IMR-90 (cell line): ENCODE data around the gene HMCN1. TPM values are rescaled to one million over a fixed set of nuclear protein-coding genes. Genes with fewer than 3 reads are reported as not detected.

Experiments used
- ATAC-seq: fragments of 200-7000 bp; cut with Tn5 transposase; 2 replicates; pipeline ENCODE4 v1.9.1; 2020; ENCODE audit warnings: low read depth, mild to moderate bottlenecking, moderate library complexity
- BruUV-seq: library from RNA; stranded (reverse); fragments of 400-500 nt; replicated peaks from 2 replicates; lab custom pipeline; 2021; lab: Mats Ljungman, UMichigan
- CTCF ChIA-PET: fragments of 300-600 bp; formaldehyde crosslinking; extraction: SDS; loops from one replicate; lab custom pipeline; 2021; ENCODE audit warnings: antibody characterized with exemption; lab: Yijun Ruan, JAX
- POLR2A ChIA-PET: fragments of 300-600 bp; sonication (Branson Sonifier 250); formaldehyde crosslinking; loops from one replicate; lab custom pipeline; 2022; ENCODE audit warnings: antibody characterized with exemption; ENCODE audit not compliant: unreplicated experiment; lab: Charles Lee
- DNase-seq: peaks from one replicate; pipeline ENCODE4 v3.0.0; 2013
- H2AFZ ChIP-seq: replicated peaks from 2 replicates; pipeline ENCODE3; 2013; ENCODE audit warnings: low read length, mild to moderate bottlenecking; ENCODE audit not compliant: poor library complexity
- H2AK5ac ChIP-seq: 2 replicates; pipeline ENCODE4 v1.6.1; 2013; ENCODE audit warnings: low read depth, low read length, inconsistent platforms
- H2AK9ac ChIP-seq: replicated peaks from 2 replicates; pipeline ENCODE3; 2013; ENCODE audit warnings: mild to moderate bottlenecking, low read depth, low read length, moderate library complexity; ENCODE audit not compliant: poor library complexity
- H2BK120ac ChIP-seq: 2 replicates; pipeline ENCODE4 v1.6.1; 2013; ENCODE audit warnings: low read depth, low read length, inconsistent platforms
- H2BK15ac ChIP-seq: 3 replicates; pipeline ENCODE4 v1.6.1; 2013; ENCODE audit warnings: low read depth, low read length, inconsistent platforms
- H2BK20ac ChIP-seq: 2 replicates; pipeline ENCODE4 v1.6.1; 2013; ENCODE audit warnings: low read depth, mild to moderate bottlenecking, inconsistent platforms, low read length, moderate library complexity
- H2BK5ac ChIP-seq: 2 replicates; pipeline ENCODE4 v1.6.1; 2013; ENCODE audit warnings: mild to moderate bottlenecking, low read depth, low read length, inconsistent platforms; ENCODE audit not compliant: poor library complexity, severe bottlenecking
- H3K14ac ChIP-seq: replicated peaks from 2 replicates; pipeline ENCODE4 v1.6.1; 2013; ENCODE audit warnings: low read depth, low read length, inconsistent platforms
- H3K18ac ChIP-seq: 2 replicates; pipeline ENCODE4 v1.6.1; 2013; ENCODE audit warnings: low read depth, low read length, control low read depth
- H3K23ac ChIP-seq: 2 replicates; pipeline ENCODE4 v1.6.1; 2013; ENCODE audit warnings: low read depth, low read length, inconsistent platforms
- H3K27ac ChIP-seq: 2 replicates; pipeline ENCODE4 v1.5.1; 2013; ENCODE audit warnings: mild to moderate bottlenecking, control low read depth, low read length; ENCODE audit not compliant: insufficient read depth
- H3K27me3 ChIP-seq: 2 replicates; pipeline ENCODE4 v1.6.1; 2013; ENCODE audit warnings: low read length; ENCODE audit not compliant: control insufficient read depth, insufficient read depth
- H3K36me3 ChIP-seq: 2 replicates; pipeline ENCODE4 v1.6.1; 2013; ENCODE audit warnings: low read length, mixed read lengths; ENCODE audit not compliant: control insufficient read depth, insufficient read depth
- H3K4ac ChIP-seq: 2 replicates; pipeline ENCODE4 v1.6.1; 2013; ENCODE audit warnings: low read depth, low read length, inconsistent platforms
- H3K4me1 ChIP-seq: 2 replicates; pipeline ENCODE4 v1.6.1; 2013; ENCODE audit warnings: low read length, mixed read lengths; ENCODE audit not compliant: control insufficient read depth, insufficient read depth
- H3K4me2 ChIP-seq: 2 replicates; pipeline ENCODE4 v1.6.1; 2013; ENCODE audit warnings: low read depth, mild to moderate bottlenecking, control low read depth, low read length, moderate library complexity
- H3K4me3 ChIP-seq: 2 replicates; pipeline ENCODE4 v1.5.1; 2013; ENCODE audit warnings: low read depth, mild to moderate bottlenecking, control low read depth, low read length, moderate library complexity; ENCODE audit not compliant: insufficient read depth
- H3K56ac ChIP-seq: 2 replicates; pipeline ENCODE4 v1.6.1; 2013; ENCODE audit warnings: low read length, inconsistent platforms; ENCODE audit not compliant: insufficient read depth; ENCODE audit errors: extremely low read depth
- H3K79me1 ChIP-seq, 2 experiments: 2 replicates each; pipeline ENCODE4 v1.6.1; 2013; ENCODE audit warnings: low read length in 2 of 2, inconsistent platforms in 1 of 2, low read depth in 1 of 2
- H3K9ac ChIP-seq: 2 replicates; pipeline ENCODE4 v1.6.1; 2013; ENCODE audit warnings: low read depth, low read length, control low read depth
- H3K9me1 ChIP-seq: 2 replicates; pipeline ENCODE4 v1.6.1; 2013; ENCODE audit warnings: low read length, inconsistent platforms; ENCODE audit not compliant: insufficient read depth
- H3K9me3 ChIP-seq: 2 replicates; pipeline ENCODE4 v1.6.1; 2013; ENCODE audit warnings: low read length; ENCODE audit not compliant: control insufficient read depth, insufficient read depth
- H4K20me1 ChIP-seq: 2 replicates; pipeline ENCODE4 v1.6.1; 2013; ENCODE audit warnings: low read length, inconsistent platforms; ENCODE audit not compliant: insufficient read depth
- H4K5ac ChIP-seq: 2 replicates; pipeline ENCODE4 v1.6.1; 2013; ENCODE audit warnings: mild to moderate bottlenecking, low read depth, low read length, control low read depth
- H4K8ac ChIP-seq, 2 experiments: 2 replicates each; pipeline ENCODE4 v1.6.1; 2013; ENCODE audit warnings: low read depth in 2 of 2, low read length in 2 of 2, control low read depth in 1 of 2, inconsistent platforms in 1 of 2
- H4K91ac ChIP-seq: 2 replicates; pipeline ENCODE4 v1.6.1; 2013; ENCODE audit warnings: low read depth, low read length, inconsistent platforms; ENCODE audit not compliant: insufficient read depth
- BHLHE40 ChIP-seq: fragments of 150-350 bp; IDR thresholded peaks from 2 replicates; pipeline ENCODE4 v1.6.1; 2016; ENCODE audit warnings: mild to moderate bottlenecking, low read depth, low read length
- CEBPB ChIP-seq: IDR thresholded peaks from 2 replicates; pipeline ENCODE4 v1.6.1; 2012; ENCODE audit warnings: low read depth, low read length, improper control_type of control experiment
- CHD1 ChIP-seq: IDR thresholded peaks from 2 replicates; pipeline ENCODE4 v1.6.1; 2012; ENCODE audit warnings: low read depth, low read length, improper control_type of control experiment
- FOS ChIP-seq: fragments of 150-350 bp; IDR thresholded peaks from 2 replicates; pipeline ENCODE4 v1.6.1; 2016; ENCODE audit warnings: low read depth, low read length
- MAFK ChIP-seq: IDR thresholded peaks from 2 replicates; pipeline ENCODE4 v1.6.1; 2012; ENCODE audit warnings: low read depth, low read length, improper control_type of control experiment
- MAZ ChIP-seq: IDR thresholded peaks from 2 replicates; pipeline ENCODE4 v1.6.1; 2012; ENCODE audit warnings: low read depth, mild to moderate bottlenecking, low read length, improper control_type of control experiment, moderate library complexity, borderline replicate concordance
- MXI1 ChIP-seq: IDR thresholded peaks from 2 replicates; pipeline ENCODE4 v1.6.1; 2012; ENCODE audit warnings: low read depth, mild to moderate bottlenecking, low read length, moderate library complexity, borderline replicate concordance
- NFE2L2 ChIP-seq: fragments of 150-350 bp; IDR thresholded peaks from 2 replicates; pipeline ENCODE4 v1.6.1; 2016; ENCODE audit warnings: low read depth, mild to moderate bottlenecking, low read length
- POLR2A ChIP-seq: IDR thresholded peaks from 2 replicates; pipeline ENCODE4 v1.6.1; 2012; ENCODE audit warnings: mild to moderate bottlenecking, low read depth, low read length
- RAD21 ChIP-seq: IDR thresholded peaks from 2 replicates; pipeline ENCODE4 v1.6.1; 2012; ENCODE audit warnings: low read length, improper control_type of control experiment
- RCOR1 ChIP-seq: IDR thresholded peaks from 2 replicates; pipeline ENCODE4 v1.6.1; 2012; ENCODE audit warnings: mild to moderate bottlenecking, low read length, improper control_type of control experiment; ENCODE audit not compliant: insufficient replicate concordance
- RFX5 ChIP-seq: IDR thresholded peaks from 2 replicates; pipeline ENCODE4 v1.8.0; 2012; ENCODE audit warnings: low read depth, mild to moderate bottlenecking, low read length, moderate library complexity
- SMC3 ChIP-seq: fragments of 150-350 bp; IDR thresholded peaks from 2 replicates; pipeline ENCODE4 v1.6.1; 2016; ENCODE audit warnings: low read depth, mild to moderate bottlenecking, antibody characterized with exemption, low read length, moderate library complexity
- dilution Hi-C: fragments of 300-500 bp; cut with HindIII; formaldehyde crosslinking; loops from one replicate; pipeline ENCODE4 v1.14.3; 2018; ENCODE audit warnings: low sequenced_read_pairs; ENCODE audit not compliant: unreplicated experiment
- in situ Hi-C: fragments of 300-500 bp; cut with MboI; formaldehyde crosslinking; loops from 3 replicates; pipeline ENCODE4 v1.14.3; 2019; ENCODE audit warnings: low sequenced_read_pairs, inconsistent platforms, mixed read lengths
- intact Hi-C: fragments of 100-400 bp; cut with micrococcal nuclease; formaldehyde crosslinking; loops from 2 replicates; pipeline ENCODE4 v1.10.0; 2022
- polyA plus RNA-seq, 3 experiments: library from polyadenylated mRNA; depleted of rRNA; stranded (reverse); fragments of >200 nt; gene quantifications; 2 replicates each; pipeline ENCODE4 v1.2.3, GENCODE V29; 2012; ENCODE audit warnings: low replicate concordance in 1 of 3
- total RNA-seq: library from RNA; depleted of rRNA; stranded (reverse); fragments of >200 nt; gene quantifications from 2 replicates; pipeline ENCODE4 v1.2.3, GENCODE V29; 2012
- TF ChIP-seq, protein P1 (sequence below): conservative IDR thresholded peaks from 2 replicates; pipeline ENCODE4 v1.5.1; 2012; ENCODE audit warnings: mild to moderate bottlenecking, low read depth, low read length, improper control_type of control experiment
- TF ChIP-seq, protein P2 (sequence below): fragments of 150-350 bp; IDR thresholded peaks from 2 replicates; pipeline ENCODE4 v1.6.1; 2016; ENCODE audit warnings: low read depth, mild to moderate bottlenecking, low read length, moderate library complexity, borderline replicate concordance
- TF ChIP-seq, protein P3 (sequence below): fragments of 150-350 bp; IDR thresholded peaks from 2 replicates; pipeline ENCODE4 v1.6.1; 2017; ENCODE audit warnings: mild to moderate bottlenecking, antibody characterized with exemption, low read length, low read depth

HMCN1 gene
- total and polyA plus RNA-seq, 2 of the 4 experiments (the other 2 are of a cell fraction), result 6.1 to 11.7 TPM

DNA sequence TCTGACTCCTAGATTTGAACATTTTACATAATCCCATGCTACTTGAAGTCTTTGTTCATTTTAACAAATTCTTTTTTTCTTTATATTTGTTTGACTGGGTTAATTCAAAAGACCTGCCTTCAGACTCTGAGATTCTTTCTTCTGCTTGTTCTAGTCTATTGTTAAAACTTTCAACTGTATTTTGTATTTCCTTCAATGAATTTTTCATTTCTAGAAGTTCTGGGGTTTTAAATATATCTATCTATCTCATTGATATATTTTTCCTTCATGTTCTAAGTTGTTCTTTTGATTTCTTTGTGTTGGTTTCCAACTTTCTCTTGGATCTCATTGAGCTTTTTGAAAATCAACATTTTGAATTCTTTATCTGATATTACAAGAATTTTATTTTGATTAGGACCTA is 64.3 kb downstream of the HMCN1 start:
- no peaks in the 10 kb centered on the region for H3K79me1 ChIP-seq
- ChIA-PET POLR2A (no interaction called here), CTCF (no interaction called here)
- H4K8ac ChIP-seq, result no peak overlapping the region
- no TSS peak for BruUV-seq
- no peak overlapping the region for H2AFZ ChIP-seq
- no peaks in the 10 kb centered on the region for H3K36me3 ChIP-seq
- H3K56ac ChIP-seq, result no peak overlapping the region
- H3K14ac ChIP-seq, result no peak overlapping the region
- H4K20me1 ChIP-seq, result no peaks in the 10 kb centered on the region
- no peaks in the 10 kb centered on the region for H3K27me3 ChIP-seq
- dilution Hi-C loops (no loop called here), in situ Hi-C loops (no loop called here), intact Hi-C loops (no loop called here)
- H2BK5ac ChIP-seq, result no peak overlapping the region
- H4K5ac ChIP-seq, result no peak overlapping the region
- H3K4me3 ChIP-seq, result no peak overlapping the region
- no peak overlapping the region for H2BK120ac ChIP-seq
- no peak overlapping the region for H4K91ac ChIP-seq
- no peak for ATAC-seq
- DNase-seq, result no peak
- H3K4ac ChIP-seq, result no peak overlapping the region
- H2BK15ac ChIP-seq, result no peak overlapping the region
- H3K27ac ChIP-seq, result no peak overlapping the region
- H3K9me3 ChIP-seq, result peaks cover 2% of the 10 kb centered on the region; the same call in 1 of the 2 replicates
- no peak overlapping the region for H2AK9ac ChIP-seq
- no peak overlapping the region for H3K4me2 ChIP-seq
- no peaks in the 10 kb centered on the region; the same call in 1 of the 2 replicates for H3K9me1 ChIP-seq
- no peak overlapping the region for H2BK20ac ChIP-seq
- H2AK5ac ChIP-seq, result no peak overlapping the region
- no peaks in the 10 kb centered on the region for H3K4me1 ChIP-seq
- no peak overlapping the region for H3K9ac ChIP-seq
- TF ChIP-seq, protein P1, sequence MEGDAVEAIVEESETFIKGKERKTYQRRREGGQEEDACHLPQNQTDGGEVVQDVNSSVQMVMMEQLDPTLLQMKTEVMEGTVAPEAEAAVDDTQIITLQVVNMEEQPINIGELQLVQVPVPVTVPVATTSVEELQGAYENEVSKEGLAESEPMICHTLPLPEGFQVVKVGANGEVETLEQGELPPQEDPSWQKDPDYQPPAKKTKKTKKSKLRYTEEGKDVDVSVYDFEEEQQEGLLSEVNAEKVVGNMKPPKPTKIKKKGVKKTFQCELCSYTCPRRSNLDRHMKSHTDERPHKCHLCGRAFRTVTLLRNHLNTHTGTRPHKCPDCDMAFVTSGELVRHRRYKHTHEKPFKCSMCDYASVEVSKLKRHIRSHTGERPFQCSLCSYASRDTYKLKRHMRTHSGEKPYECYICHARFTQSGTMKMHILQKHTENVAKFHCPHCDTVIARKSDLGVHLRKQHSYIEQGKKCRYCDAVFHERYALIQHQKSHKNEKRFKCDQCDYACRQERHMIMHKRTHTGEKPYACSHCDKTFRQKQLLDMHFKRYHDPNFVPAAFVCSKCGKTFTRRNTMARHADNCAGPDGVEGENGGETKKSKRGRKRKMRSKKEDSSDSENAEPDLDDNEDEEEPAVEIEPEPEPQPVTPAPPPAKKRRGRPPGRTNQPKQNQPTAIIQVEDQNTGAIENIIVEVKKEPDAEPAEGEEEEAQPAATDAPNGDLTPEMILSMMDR, result no peak
- TF ChIP-seq MXI1 (no peak), MAFK (no peak), RCOR1 (no peak), CEBPB (no peak), CHD1 (no peak), FOS (no peak), BHLHE40 (no peak), NFE2L2 (no peak), POLR2A (no peak), SMC3 (no peak), MAZ (no peak), RFX5 (no peak), RAD21 (no peak)
- TF ChIP-seq, protein P2, sequence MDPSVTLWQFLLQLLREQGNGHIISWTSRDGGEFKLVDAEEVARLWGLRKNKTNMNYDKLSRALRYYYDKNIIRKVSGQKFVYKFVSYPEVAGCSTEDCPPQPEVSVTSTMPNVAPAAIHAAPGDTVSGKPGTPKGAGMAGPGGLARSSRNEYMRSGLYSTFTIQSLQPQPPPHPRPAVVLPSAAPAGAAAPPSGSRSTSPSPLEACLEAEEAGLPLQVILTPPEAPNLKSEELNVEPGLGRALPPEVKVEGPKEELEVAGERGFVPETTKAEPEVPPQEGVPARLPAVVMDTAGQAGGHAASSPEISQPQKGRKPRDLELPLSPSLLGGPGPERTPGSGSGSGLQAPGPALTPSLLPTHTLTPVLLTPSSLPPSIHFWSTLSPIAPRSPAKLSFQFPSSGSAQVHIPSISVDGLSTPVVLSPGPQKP, result no peak
- TF ChIP-seq, protein P3, sequence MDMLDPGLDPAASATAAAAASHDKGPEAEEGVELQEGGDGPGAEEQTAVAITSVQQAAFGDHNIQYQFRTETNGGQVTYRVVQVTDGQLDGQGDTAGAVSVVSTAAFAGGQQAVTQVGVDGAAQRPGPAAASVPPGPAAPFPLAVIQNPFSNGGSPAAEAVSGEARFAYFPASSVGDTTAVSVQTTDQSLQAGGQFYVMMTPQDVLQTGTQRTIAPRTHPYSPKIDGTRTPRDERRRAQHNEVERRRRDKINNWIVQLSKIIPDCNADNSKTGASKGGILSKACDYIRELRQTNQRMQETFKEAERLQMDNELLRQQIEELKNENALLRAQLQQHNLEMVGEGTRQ, result no peak
- no peak overlapping the region for H3K18ac ChIP-seq
- no peak overlapping the region for H3K23ac ChIP-seq
